Mesothelial cell of epicardium (in vitro differentiated cells): ENCODE results near the gene SH3RF3. TPM values are rescaled to one million over a fixed set of nuclear protein-coding genes. Genes with fewer than 3 reads are reported as not detected.
A peak's percentile ranks its signal among the peaks of the same experiment; 100 is the strongest.

Experiments
- DNase-seq, 2 experiments: peaks; one replicate each; pipeline ENCODE4 v3.0.0; 2021; ENCODE audit warnings: low spot score in 2 of 2; ENCODE audit not compliant: unreplicated experiment in 2 of 2
- H3K27ac Mint-ChIP-seq: 2 replicates; pipeline ENCODE4 v1.8.0; 2021; ENCODE audit warnings: mixed read lengths
- H3K27me3 Mint-ChIP-seq: 2 replicates; pipeline ENCODE4 v1.8.0; 2021; ENCODE audit warnings: low read depth, mixed read lengths
- H3K36me3 Mint-ChIP-seq: 2 replicates; pipeline ENCODE4 v1.8.0; 2021; ENCODE audit warnings: mixed read lengths
- H3K4me1 Mint-ChIP-seq: 2 replicates; pipeline ENCODE4 v1.8.0; 2021; ENCODE audit warnings: mixed read lengths
- H3K4me3 Mint-ChIP-seq: 2 replicates; pipeline ENCODE4 v1.8.0; 2021; ENCODE audit warnings: mild to moderate bottlenecking, moderate library complexity, mixed read lengths
- H3K9me3 Mint-ChIP-seq: 2 replicates; pipeline ENCODE4 v1.8.0; 2021; ENCODE audit warnings: mixed read lengths
- microRNA-seq: library from miRNA; unstranded; fragments of <30 nt; microRNA quantifications from one replicate; pipeline ENCODE4 v1.2.0, GENCODE V29; 2021; ENCODE audit warnings: inconsistent platforms, mixed read lengths
- total RNA-seq: library from RNA; stranded (reverse); gene quantifications from 3 replicates; pipeline ENCODE4 v1.2.1, GENCODE V29; 2021
- TF ChIP-seq, protein P1 (sequence below): fragments of 200-600 bp; sonication (generic); IDR thresholded peaks from one replicate; pipeline ENCODE4 v1.5.0; 2021; ENCODE audit warnings: antibody characterized with exemption; ENCODE audit not compliant: unreplicated experiment

Gene SH3RF3
- total RNA-seq, 1 donor from 2014 or later: 2.7 TPM

DNA sequence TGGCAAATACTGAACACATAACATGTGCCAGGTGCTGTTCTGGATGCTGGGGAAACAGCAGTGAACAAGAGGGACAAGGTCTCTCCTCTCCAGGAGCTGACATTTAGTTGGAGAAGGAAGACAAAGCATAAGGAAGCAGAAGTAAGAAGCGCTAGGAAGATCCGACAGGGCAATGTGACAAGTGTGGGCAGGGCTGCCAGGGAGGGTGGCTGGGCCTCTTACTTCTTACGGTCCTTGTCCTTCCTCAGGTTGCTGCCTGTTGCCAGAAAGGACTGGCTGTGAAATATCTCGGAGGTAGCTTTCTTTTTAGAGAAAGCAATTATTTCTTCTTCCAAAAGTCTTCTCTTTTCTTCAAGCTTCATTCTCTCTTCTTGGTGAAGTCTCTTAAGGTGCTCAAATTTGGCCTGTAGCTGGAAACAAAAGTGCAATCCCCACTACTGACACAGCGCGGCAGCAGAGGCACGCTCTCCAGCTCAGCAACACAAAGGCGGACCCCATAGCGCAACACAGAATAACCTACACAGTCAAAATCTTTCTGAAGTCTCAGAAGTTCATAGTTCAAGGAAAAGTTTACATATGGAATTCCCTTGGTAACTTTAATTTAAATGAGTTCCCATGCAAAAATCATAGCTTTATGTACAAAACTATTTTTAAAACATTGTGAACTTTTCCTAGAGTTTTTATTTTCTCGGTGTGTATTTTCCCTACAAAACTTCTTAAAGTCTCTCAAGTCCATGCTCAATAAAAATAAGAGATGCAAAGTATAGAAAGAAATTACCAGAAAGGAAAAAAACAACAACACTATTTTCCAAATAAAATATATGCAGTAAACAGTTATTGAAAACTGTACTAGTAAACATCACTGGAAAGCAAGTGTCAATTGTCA, 417.1 kb downstream of the SH3RF3 start:
- TF ChIP-seq, protein P1, sequence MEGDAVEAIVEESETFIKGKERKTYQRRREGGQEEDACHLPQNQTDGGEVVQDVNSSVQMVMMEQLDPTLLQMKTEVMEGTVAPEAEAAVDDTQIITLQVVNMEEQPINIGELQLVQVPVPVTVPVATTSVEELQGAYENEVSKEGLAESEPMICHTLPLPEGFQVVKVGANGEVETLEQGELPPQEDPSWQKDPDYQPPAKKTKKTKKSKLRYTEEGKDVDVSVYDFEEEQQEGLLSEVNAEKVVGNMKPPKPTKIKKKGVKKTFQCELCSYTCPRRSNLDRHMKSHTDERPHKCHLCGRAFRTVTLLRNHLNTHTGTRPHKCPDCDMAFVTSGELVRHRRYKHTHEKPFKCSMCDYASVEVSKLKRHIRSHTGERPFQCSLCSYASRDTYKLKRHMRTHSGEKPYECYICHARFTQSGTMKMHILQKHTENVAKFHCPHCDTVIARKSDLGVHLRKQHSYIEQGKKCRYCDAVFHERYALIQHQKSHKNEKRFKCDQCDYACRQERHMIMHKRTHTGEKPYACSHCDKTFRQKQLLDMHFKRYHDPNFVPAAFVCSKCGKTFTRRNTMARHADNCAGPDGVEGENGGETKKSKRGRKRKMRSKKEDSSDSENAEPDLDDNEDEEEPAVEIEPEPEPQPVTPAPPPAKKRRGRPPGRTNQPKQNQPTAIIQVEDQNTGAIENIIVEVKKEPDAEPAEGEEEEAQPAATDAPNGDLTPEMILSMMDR: peak; percentile 73
- Mint-ChIP-seq H3K9me3 (no peaks in the 10 kb centered on the region), H3K27me3 (no peaks in the 10 kb centered on the region), H3K4me3 (no peak overlapping the region), H3K27ac (no peak overlapping the region), H3K36me3 (peaks cover 5% of the 10 kb centered on the region), H3K4me1 (no peaks in the 10 kb centered on the region)
- peak in 1 of 2 experiments; percentile 80 for DNase-seq

DNA sequence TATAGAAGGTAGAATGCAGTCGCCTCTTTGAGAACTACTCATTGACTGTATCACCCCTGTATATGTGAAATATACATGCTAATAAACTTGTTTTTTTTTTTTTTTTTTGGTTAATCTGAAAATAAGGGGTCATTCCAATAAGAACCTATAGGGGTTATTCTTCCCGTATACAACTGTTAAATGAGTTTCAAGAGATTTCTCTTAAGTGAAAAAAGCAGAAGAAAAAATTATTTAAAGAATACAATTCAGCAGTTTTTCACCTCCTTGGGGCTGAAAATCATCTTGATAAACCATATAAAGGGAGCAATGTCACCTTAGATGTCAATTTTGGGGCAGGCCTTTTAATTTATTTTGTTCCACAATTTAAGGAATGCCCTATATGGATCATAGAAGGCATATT, 418.3 kb downstream of the SH3RF3 start:
- Mint-ChIP-seq H3K4me1 (no peaks in the 10 kb centered on the region), H3K27ac (no peak overlapping the region), H3K27me3 (no peaks in the 10 kb centered on the region), H3K36me3 (peaks cover 14% of the 10 kb centered on the region), H3K9me3 (no peaks in the 10 kb centered on the region), H3K4me3 (no peak overlapping the region)
- TF ChIP-seq, protein P1: peak; percentile 19
- DNase-seq: no peak

DNA sequence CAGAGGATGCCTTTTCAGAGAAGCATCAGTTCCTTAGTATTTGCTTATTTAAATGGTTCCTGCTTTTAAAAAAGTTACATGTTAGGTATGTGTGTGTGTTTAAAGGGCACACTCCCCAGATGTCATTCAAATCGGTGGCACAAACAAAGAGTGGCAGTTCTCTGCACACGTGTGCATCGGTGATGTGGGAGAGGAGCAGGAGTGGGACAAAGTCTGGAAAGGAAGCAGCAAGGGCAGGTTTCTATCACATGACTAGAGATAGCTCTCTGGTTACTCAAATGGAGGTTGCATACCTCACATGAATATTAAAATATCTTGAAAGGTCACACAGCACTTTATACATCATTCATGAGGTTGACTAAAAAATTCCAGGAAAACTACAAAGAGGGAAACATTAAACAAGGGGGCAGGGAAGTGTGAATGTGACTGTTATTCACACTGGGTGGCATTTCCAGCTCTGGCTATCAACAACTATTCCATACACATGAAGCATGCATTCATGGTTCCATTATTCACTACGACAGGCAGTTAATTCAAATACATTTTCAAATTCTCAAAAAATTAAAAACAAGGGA, 420.1 kb downstream of the SH3RF3 start:
- Mint-ChIP-seq H3K4me1 (no peaks in the 10 kb centered on the region), H3K4me3 (no peak overlapping the region), H3K9me3 (no peaks in the 10 kb centered on the region), H3K27me3 (no peaks in the 10 kb centered on the region), H3K27ac (no peak overlapping the region), H3K36me3 (peaks cover 22% of the 10 kb centered on the region)
- TF ChIP-seq, protein P1: no peak
- DNase-seq: no peak

Small RNA genes lying within 50 kb of the gene (microRNA-seq; reads per million reads assigned to microRNA genes)
- gene MIR4265 (not detected), gene MIR4266 (not detected)

Other genes starting within 250 kb of the SH3RF3 start
- gene EDAR, start 140.0 kb upstream of the SH3RF3 start, total RNA-seq: 5.1 to 6.6 TPM (median 5.5 TPM) in 3 replicates